HCT116 (cell line): ENCODE data around the gene HUS1B. TPM values are rescaled to one million over a fixed set of nuclear protein-coding genes. Genes with fewer than 3 reads are reported as not detected.

Experiments
- ATAC-seq: fragments of 200-7000 bp; cut with Tn5 transposase; 2 replicates; pipeline ENCODE4 v1.9.1; 2020; ENCODE audit warnings: mild to moderate bottlenecking, moderate library complexity
- BruUV-seq: library from RNA; stranded (reverse); fragments of 400-500 nt; replicated peaks from 2 replicates; lab custom pipeline; 2021; lab: Mats Ljungman, UMichigan
- CTCF ChIA-PET: fragments of 300-600 bp; sonication (Branson Sonifier 250); formaldehyde crosslinking; loops from one replicate; lab custom pipeline; 2021; ENCODE audit warnings: antibody characterized with exemption; lab: Charles Lee
- POLR2A ChIA-PET: fragments of 300-600, 350-600 bp; sonication (Branson Sonifier 250); formaldehyde crosslinking; loops from one replicate; lab custom pipeline; 2021; ENCODE audit warnings: antibody characterized with exemption; lab: Charles Lee
- RAD21 ChIA-PET, 2 experiments: fragments of 300-600 bp; sonication (Branson Sonifier 250); formaldehyde crosslinking; loops; one replicate each; lab custom pipeline; 2023; ENCODE audit warnings: low total read pairs in 2 of 2; ENCODE audit not compliant: uncharacterized antibody in 2 of 2, unreplicated experiment in 2 of 2, low non-redundant PET in 1 of 2; lab: Charles Lee
- DNase-seq: peaks from one replicate; pipeline ENCODE4 v3.0.0-alpha.2; 2010; ENCODE audit warnings: low read depth, low spot score
- H2AFZ ChIP-seq: fragments of 200-600 bp; shearing (Covaris generic), sonication (generic); 2 replicates; pipeline ENCODE4 v1.6.1; 2017; ENCODE audit warnings: low read depth, mixed run types, mixed read lengths, antibody characterized with exemption, low read length; ENCODE audit not compliant: poor library complexity, severe bottlenecking
- H3K27ac ChIP-seq: 2 replicates; pipeline ENCODE4 v1.5.1; 2012; ENCODE audit warnings: low read depth, low read length
- H3K27me3 ChIP-seq: fragments of 200-600 bp; sonication (generic); 2 replicates; pipeline ENCODE4 v1.6.1; 2016; ENCODE audit warnings: mixed run types, low read length, mixed read lengths; ENCODE audit not compliant: insufficient read depth
- H3K36me3 ChIP-seq, 2 experiments: fragments of 200-500 bp in 1 of 2; fragments of 200-600 bp in 1 of 2; sonication (Bioruptor generic) in 1 of 2; sonication (generic) in 1 of 2; 2 replicates each; pipeline versions ENCODE4 v1.5.1 to v1.6.1; 2014 to 2016; ENCODE audit warnings: low read length in 2 of 2, inconsistent platforms in 1 of 2, mixed read lengths in 1 of 2, mixed run types in 1 of 2; ENCODE audit not compliant: insufficient read depth in 2 of 2, control insufficient read depth in 1 of 2
- H3K4me1 ChIP-seq, 2 experiments: fragments of 200-600 bp in 1 of 2; sonication (generic) in 1 of 2; 2 replicates each; pipeline versions ENCODE4 v1.5.1 to v1.6.1; 2012 to 2017; ENCODE audit warnings: low read length in 2 of 2, inconsistent platforms in 1 of 2, mild to moderate bottlenecking in 1 of 2, mixed read lengths in 1 of 2, mixed run types in 1 of 2, moderate library complexity in 1 of 2; ENCODE audit not compliant: insufficient read depth in 2 of 2, control insufficient read depth in 1 of 2
- H3K4me2 ChIP-seq: fragments of 200-600 bp; sonication (generic); 2 replicates; pipeline ENCODE4 v1.6.1; 2017; ENCODE audit warnings: mixed run types, low read length, mixed read lengths
- H3K4me3 ChIP-seq, 2 experiments: fragments of 200-600 bp in 1 of 2; sonication (generic) in 1 of 2; replicated peaks in 1 of 2; 2 replicates each; pipeline ENCODE4 v1.5.1; 2011 to 2016; ENCODE audit warnings: low read length in 2 of 2, control low read depth in 1 of 2, low read depth in 1 of 2, mild to moderate bottlenecking in 1 of 2, mixed read lengths in 1 of 2, mixed run types in 1 of 2
- H3K79me2 ChIP-seq: fragments of 200-600 bp; sonication (generic); 2 replicates; pipeline ENCODE4 v1.6.1; 2017; ENCODE audit warnings: mild to moderate bottlenecking, mixed run types, low read length, moderate library complexity, mixed read lengths; ENCODE audit not compliant: insufficient read depth
- H3K9ac ChIP-seq: fragments of 200-600 bp; sonication (generic); 2 replicates; pipeline ENCODE4 v1.6.1; 2016; ENCODE audit warnings: low read length, mixed read lengths
- H3K9me2 ChIP-seq: fragments of 200-600 bp; sonication (generic), shearing (Covaris generic); 2 replicates; pipeline ENCODE4 v1.6.1; 2017; ENCODE audit warnings: mixed run types, mild to moderate bottlenecking, moderate library complexity; ENCODE audit not compliant: insufficient read depth
- H3K9me3 ChIP-seq, 2 experiments: fragments of 200-500 bp in 1 of 2; fragments of 200-600 bp in 1 of 2; sonication (Bioruptor generic) in 1 of 2; sonication (generic) in 1 of 2; 2 replicates each; pipeline ENCODE4 v1.6.1; 2014 to 2017; ENCODE audit warnings: low read length in 2 of 2, mixed read lengths in 2 of 2, inconsistent platforms in 1 of 2, low read depth in 1 of 2, mild to moderate bottlenecking in 1 of 2, mixed run types in 1 of 2, moderate library complexity in 1 of 2; ENCODE audit not compliant: control insufficient read depth in 1 of 2, insufficient read depth in 1 of 2
- H4K20me1 ChIP-seq: fragments of 200-600 bp; sonication (generic), shearing (Covaris generic); 2 replicates; pipeline ENCODE4 v1.6.1; 2017; ENCODE audit warnings: mixed run types, mild to moderate bottlenecking, moderate library complexity; ENCODE audit not compliant: insufficient read depth
- CBX3 ChIP-seq: IDR thresholded peaks from 2 replicates; pipeline ENCODE4 v1.6.1; 2012; ENCODE audit warnings: low read depth
- CEBPB ChIP-seq: IDR thresholded peaks from 2 replicates; pipeline ENCODE4 v1.6.1; 2012; ENCODE audit warnings: low read depth
- EGR1 ChIP-seq: IDR thresholded peaks from 2 replicates; pipeline ENCODE4 v1.6.1; 2012; ENCODE audit warnings: low read depth
- ELF1 ChIP-seq: IDR thresholded peaks from 2 replicates; pipeline ENCODE4 v1.6.1; 2012; ENCODE audit warnings: low read depth, borderline replicate concordance
- EZH2 ChIP-seq: fragments of 200-600 bp; sonication (generic); IDR thresholded peaks from 2 replicates; pipeline ENCODE4 v1.6.1; 2017; ENCODE audit warnings: antibody characterized with exemption, mixed run types
- EZH2phosphoT487 ChIP-seq: fragments of 200-600 bp; IDR thresholded peaks from 2 replicates; pipeline ENCODE4 v1.6.1; 2018; ENCODE audit warnings: antibody characterized with exemption, borderline replicate concordance
- JUND ChIP-seq: IDR thresholded peaks from 2 replicates; pipeline ENCODE4 v1.6.1; 2012
- POLR2AphosphoS5 ChIP-seq: IDR thresholded peaks from 2 replicates; pipeline ENCODE4 v1.6.1; 2011; ENCODE audit warnings: mild to moderate bottlenecking, low read depth, low read length, moderate library complexity
- SIN3A ChIP-seq: IDR thresholded peaks from 2 replicates; pipeline ENCODE4 v1.6.1; 2012; ENCODE audit warnings: low read depth
- SRF ChIP-seq: IDR thresholded peaks from 2 replicates; pipeline ENCODE4 v1.6.1; 2012; ENCODE audit warnings: low read depth
- TCF7L2 ChIP-seq: IDR thresholded peaks from 2 replicates; pipeline ENCODE4 v1.7.0; 2011; ENCODE audit warnings: borderline replicate concordance, inconsistent platforms; ENCODE audit not compliant: insufficient read depth, insufficient read length; ENCODE audit errors: extremely low read depth
- ZNF274 ChIP-seq: fragments of 200-500 bp; sonication (Bioruptor generic); IDR thresholded peaks from 2 replicates; pipeline ENCODE4 v1.6.1; 2014; ENCODE audit warnings: mild to moderate bottlenecking, low read depth, low read length, inconsistent platforms
- intact Hi-C: fragments of 100-400 bp; cut with micrococcal nuclease; formaldehyde crosslinking; loops from 2 replicates; pipeline ENCODE4 v1.10.0; 2022
- total RNA-seq: library from RNA; stranded (reverse); gene quantifications from one replicate; pipeline ENCODE4 v1.2.1, GENCODE V29; 2021; ENCODE audit not compliant: unreplicated experiment
- TF ChIP-seq, protein P1 (sequence below), 3 experiments: fragments of 200-600 bp in 1 of 3; sonication (generic) in 1 of 3; IDR thresholded peaks in 2 of 3; conservative IDR thresholded peaks in 1 of 3; 2 replicates each; pipeline ENCODE4 v1.5.1; 2012 to 2017; ENCODE audit warnings: low read depth in 2 of 3, low read length in 2 of 3, antibody characterized with exemption in 1 of 3, borderline replicate concordance in 1 of 3, control low read depth in 1 of 3, mild to moderate bottlenecking in 1 of 3, mixed read lengths in 1 of 3, mixed run types in 1 of 3, moderate library complexity in 1 of 3; ENCODE audit not compliant: insufficient read depth in 1 of 3
- TF ChIP-seq, protein P2 (sequence below): IDR thresholded peaks from 2 replicates; pipeline ENCODE4 v1.6.1; 2011; ENCODE audit warnings: mild to moderate bottlenecking, low read length, moderate library complexity; ENCODE audit not compliant: insufficient replicate concordance; ENCODE audit errors: extremely low read depth
- TF ChIP-seq, protein P3 (sequence below): IDR thresholded peaks from 2 replicates; pipeline ENCODE4 v1.6.1; 2012; ENCODE audit warnings: low read depth
- TF ChIP-seq, protein P4 (sequence below): IDR thresholded peaks from 2 replicates; pipeline ENCODE4 v1.6.1; 2012
- TF ChIP-seq, protein P5 (sequence below): IDR thresholded peaks from 2 replicates; pipeline ENCODE4 v1.6.1; 2012

HUS1B gene
- total RNA-seq, 1 experiment from 2014 or later: 0.76 TPM

DNA sequence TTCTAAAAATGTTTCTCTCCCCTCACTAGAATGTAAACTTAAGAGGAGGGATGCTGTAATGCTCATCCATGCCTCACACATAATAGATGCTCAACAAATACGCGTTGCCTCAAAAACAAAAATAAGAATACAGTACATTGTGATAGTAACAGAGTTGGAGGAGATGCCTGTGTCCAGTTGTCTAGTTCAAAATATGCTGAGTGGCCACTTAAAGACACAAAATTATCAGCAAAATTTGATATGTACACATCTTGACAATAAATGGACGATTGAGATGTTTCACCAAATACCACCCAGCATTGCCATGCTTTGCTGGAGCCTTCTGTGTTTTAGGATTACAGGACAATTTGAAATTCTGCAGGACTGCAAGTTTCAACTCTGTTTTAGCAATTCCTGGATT lies 43.6 kb upstream of the HUS1B start:
- CTCF ChIA-PET: no interaction called here
- no peak overlapping the region for H3K9ac ChIP-seq
- no peak overlapping the region for H3K27ac ChIP-seq
- no peak overlapping the region for H2AFZ ChIP-seq
- ATAC-seq: no peak
- H3K79me2 ChIP-seq: no peaks in the 10 kb centered on the region
- no peaks in the 10 kb centered on the region for H3K4me1 ChIP-seq
- intact Hi-C loops: no loop called here
- no peak overlapping the region for H3K4me3 ChIP-seq
- H3K27me3 ChIP-seq: peaks cover 22% of the 10 kb centered on the region
- no peaks in the 10 kb centered on the region for H4K20me1 ChIP-seq
- POLR2A ChIA-PET: no interaction called here
- TF ChIP-seq, protein P1, sequence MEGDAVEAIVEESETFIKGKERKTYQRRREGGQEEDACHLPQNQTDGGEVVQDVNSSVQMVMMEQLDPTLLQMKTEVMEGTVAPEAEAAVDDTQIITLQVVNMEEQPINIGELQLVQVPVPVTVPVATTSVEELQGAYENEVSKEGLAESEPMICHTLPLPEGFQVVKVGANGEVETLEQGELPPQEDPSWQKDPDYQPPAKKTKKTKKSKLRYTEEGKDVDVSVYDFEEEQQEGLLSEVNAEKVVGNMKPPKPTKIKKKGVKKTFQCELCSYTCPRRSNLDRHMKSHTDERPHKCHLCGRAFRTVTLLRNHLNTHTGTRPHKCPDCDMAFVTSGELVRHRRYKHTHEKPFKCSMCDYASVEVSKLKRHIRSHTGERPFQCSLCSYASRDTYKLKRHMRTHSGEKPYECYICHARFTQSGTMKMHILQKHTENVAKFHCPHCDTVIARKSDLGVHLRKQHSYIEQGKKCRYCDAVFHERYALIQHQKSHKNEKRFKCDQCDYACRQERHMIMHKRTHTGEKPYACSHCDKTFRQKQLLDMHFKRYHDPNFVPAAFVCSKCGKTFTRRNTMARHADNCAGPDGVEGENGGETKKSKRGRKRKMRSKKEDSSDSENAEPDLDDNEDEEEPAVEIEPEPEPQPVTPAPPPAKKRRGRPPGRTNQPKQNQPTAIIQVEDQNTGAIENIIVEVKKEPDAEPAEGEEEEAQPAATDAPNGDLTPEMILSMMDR (IDR thresholded peaks at IDR 0.05 in 2 of 3, conservative IDR thresholded peaks at IDR 0.05 in 1 of 3; ENCODE audit: borderline replicate concordance in 1 of 3, insufficient read depth in 1 of 3, low read depth in 2 of 3, low read length in 2 of 3): no peak
- TF ChIP-seq ELF1: no peak
- TF ChIP-seq, protein P2, sequence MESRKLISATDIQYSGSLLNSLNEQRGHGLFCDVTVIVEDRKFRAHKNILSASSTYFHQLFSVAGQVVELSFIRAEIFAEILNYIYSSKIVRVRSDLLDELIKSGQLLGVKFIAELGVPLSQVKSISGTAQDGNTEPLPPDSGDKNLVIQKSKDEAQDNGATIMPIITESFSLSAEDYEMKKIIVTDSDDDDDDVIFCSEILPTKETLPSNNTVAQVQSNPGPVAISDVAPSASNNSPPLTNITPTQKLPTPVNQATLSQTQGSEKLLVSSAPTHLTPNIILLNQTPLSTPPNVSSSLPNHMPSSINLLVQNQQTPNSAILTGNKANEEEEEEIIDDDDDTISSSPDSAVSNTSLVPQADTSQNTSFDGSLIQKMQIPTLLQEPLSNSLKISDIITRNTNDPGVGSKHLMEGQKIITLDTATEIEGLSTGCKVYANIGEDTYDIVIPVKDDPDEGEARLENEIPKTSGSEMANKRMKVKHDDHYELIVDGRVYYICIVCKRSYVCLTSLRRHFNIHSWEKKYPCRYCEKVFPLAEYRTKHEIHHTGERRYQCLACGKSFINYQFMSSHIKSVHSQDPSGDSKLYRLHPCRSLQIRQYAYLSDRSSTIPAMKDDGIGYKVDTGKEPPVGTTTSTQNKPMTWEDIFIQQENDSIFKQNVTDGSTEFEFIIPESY: no peak
- TF ChIP-seq SRF: no peak
- no peak for TF ChIP-seq SIN3A
- TF ChIP-seq EZH2: no peak
- TF ChIP-seq EZH2phosphoT487: no peak
- TF ChIP-seq ZNF274: no peak
- TF ChIP-seq CEBPB: no peak
- TF ChIP-seq TCF7L2: no peak
- TF ChIP-seq JUND: no peak
- TF ChIP-seq, protein P3, sequence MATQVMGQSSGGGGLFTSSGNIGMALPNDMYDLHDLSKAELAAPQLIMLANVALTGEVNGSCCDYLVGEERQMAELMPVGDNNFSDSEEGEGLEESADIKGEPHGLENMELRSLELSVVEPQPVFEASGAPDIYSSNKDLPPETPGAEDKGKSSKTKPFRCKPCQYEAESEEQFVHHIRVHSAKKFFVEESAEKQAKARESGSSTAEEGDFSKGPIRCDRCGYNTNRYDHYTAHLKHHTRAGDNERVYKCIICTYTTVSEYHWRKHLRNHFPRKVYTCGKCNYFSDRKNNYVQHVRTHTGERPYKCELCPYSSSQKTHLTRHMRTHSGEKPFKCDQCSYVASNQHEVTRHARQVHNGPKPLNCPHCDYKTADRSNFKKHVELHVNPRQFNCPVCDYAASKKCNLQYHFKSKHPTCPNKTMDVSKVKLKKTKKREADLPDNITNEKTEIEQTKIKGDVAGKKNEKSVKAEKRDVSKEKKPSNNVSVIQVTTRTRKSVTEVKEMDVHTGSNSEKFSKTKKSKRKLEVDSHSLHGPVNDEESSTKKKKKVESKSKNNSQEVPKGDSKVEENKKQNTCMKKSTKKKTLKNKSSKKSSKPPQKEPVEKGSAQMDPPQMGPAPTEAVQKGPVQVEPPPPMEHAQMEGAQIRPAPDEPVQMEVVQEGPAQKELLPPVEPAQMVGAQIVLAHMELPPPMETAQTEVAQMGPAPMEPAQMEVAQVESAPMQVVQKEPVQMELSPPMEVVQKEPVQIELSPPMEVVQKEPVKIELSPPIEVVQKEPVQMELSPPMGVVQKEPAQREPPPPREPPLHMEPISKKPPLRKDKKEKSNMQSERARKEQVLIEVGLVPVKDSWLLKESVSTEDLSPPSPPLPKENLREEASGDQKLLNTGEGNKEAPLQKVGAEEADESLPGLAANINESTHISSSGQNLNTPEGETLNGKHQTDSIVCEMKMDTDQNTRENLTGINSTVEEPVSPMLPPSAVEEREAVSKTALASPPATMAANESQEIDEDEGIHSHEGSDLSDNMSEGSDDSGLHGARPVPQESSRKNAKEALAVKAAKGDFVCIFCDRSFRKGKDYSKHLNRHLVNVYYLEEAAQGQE: no peak
- TF ChIP-seq CBX3: no peak
- TF ChIP-seq EGR1: no peak
- no peak for TF ChIP-seq POLR2AphosphoS5
- TF ChIP-seq, protein P4, sequence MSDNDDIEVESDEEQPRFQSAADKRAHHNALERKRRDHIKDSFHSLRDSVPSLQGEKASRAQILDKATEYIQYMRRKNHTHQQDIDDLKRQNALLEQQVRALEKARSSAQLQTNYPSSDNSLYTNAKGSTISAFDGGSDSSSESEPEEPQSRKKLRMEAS: no peak
- TF ChIP-seq, protein P5, sequence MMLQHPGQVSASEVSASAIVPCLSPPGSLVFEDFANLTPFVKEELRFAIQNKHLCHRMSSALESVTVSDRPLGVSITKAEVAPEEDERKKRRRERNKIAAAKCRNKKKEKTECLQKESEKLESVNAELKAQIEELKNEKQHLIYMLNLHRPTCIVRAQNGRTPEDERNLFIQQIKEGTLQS: no peak
- DNase-seq: no peak
- RAD21 ChIA-PET: no interaction called here
- H3K9me3 ChIP-seq: no peaks in the 10 kb centered on the region
- no peak overlapping the region for H3K4me2 ChIP-seq
- no peaks in the 10 kb centered on the region for H3K9me2 ChIP-seq
- H3K36me3 ChIP-seq: no peaks in the 10 kb centered on the region
- no TSS peak for BruUV-seq
